Loucy (cell line): ENCODE results near the gene WNT5A.

Source experiments
- H2AFZ ChIP-seq: fragments of 200-600 bp; sonication (generic); 2 replicates; pipeline ENCODE4 v1.6.0; 2016; ENCODE audit warnings: antibody characterized with exemption, mild to moderate bottlenecking, low read length, moderate library complexity
- H3F3A ChIP-seq: fragments of 200-600 bp; 2 replicates; pipeline ENCODE4 v1.6.0; 2016; ENCODE audit warnings: antibody characterized with exemption, low read depth, mild to moderate bottlenecking
- H3K27me3 ChIP-seq: fragments of 200-600 bp; sonication (generic); 2 replicates; pipeline ENCODE4 v1.6.1; 2014; ENCODE audit warnings: low read length, mild to moderate bottlenecking; ENCODE audit not compliant: insufficient read depth, poor library complexity, severe bottlenecking
- H3K36me3 ChIP-seq: fragments of 200-600 bp; sonication (generic); 2 replicates; pipeline ENCODE4 v1.6.1; 2016; ENCODE audit warnings: low read length; ENCODE audit not compliant: insufficient read depth
- H3K4me1 ChIP-seq: fragments of 200-600 bp; sonication (generic); 2 replicates; pipeline ENCODE4 v1.5.1; 2014; ENCODE audit warnings: low read length, mild to moderate bottlenecking; ENCODE audit not compliant: insufficient read depth, poor library complexity, severe bottlenecking
- H3K4me2 ChIP-seq: fragments of 200-600 bp; sonication (generic); 2 replicates; pipeline ENCODE4 v1.6.0; 2014; ENCODE audit warnings: antibody characterized with exemption, low read length, low read depth, mild to moderate bottlenecking; ENCODE audit not compliant: poor library complexity, severe bottlenecking
- H3K4me3 ChIP-seq: fragments of 200-600 bp; sonication (generic); 2 replicates; pipeline ENCODE4 v1.5.1; 2014; ENCODE audit warnings: low read length, mild to moderate bottlenecking, mixed read lengths; ENCODE audit not compliant: poor library complexity, severe bottlenecking
- H3K79me2 ChIP-seq: fragments of 200-600 bp; sonication (generic); 2 replicates; pipeline ENCODE4 v1.6.1; 2014; ENCODE audit warnings: low read length; ENCODE audit not compliant: insufficient read depth
- H3K9ac ChIP-seq: fragments of 200-600 bp; sonication (generic); 2 replicates; pipeline ENCODE4 v1.6.0; 2014; ENCODE audit warnings: mild to moderate bottlenecking, low read depth, low read length, moderate library complexity; ENCODE audit not compliant: poor library complexity, severe bottlenecking
- H3K9me2 ChIP-seq: fragments of 200-600 bp; sonication (generic); replicated peaks from 2 replicates; pipeline ENCODE4 v1.6.1; 2016; ENCODE audit warnings: low read depth, low read length, mixed read lengths
- H3K9me3 ChIP-seq: fragments of 200-600 bp; sonication (generic); 2 replicates; pipeline ENCODE4 v1.6.1; 2014; ENCODE audit warnings: mild to moderate bottlenecking, antibody characterized with exemption, low read length, low read depth; ENCODE audit not compliant: insufficient read depth
- H4K20me1 ChIP-seq: fragments of 200-600 bp; sonication (generic); 2 replicates; pipeline ENCODE4 v1.6.0; 2014; ENCODE audit warnings: antibody characterized with exemption, low read length, mild to moderate bottlenecking; ENCODE audit not compliant: insufficient read depth, poor library complexity, severe bottlenecking
- EZH2phosphoT487 ChIP-seq: fragments of 200-600 bp; IDR thresholded peaks from 2 replicates; pipeline ENCODE4 v1.6.1; 2018; ENCODE audit warnings: antibody characterized with exemption, mild to moderate bottlenecking, moderate library complexity, borderline replicate concordance
- TF ChIP-seq, protein P1 (sequence below): fragments of 200-600 bp; sonication (generic); conservative IDR thresholded peaks from 2 replicates; pipeline ENCODE4 v1.5.1; 2014; ENCODE audit warnings: mild to moderate bottlenecking, antibody characterized with exemption, low read length

The WNT5A gene

DNA sequence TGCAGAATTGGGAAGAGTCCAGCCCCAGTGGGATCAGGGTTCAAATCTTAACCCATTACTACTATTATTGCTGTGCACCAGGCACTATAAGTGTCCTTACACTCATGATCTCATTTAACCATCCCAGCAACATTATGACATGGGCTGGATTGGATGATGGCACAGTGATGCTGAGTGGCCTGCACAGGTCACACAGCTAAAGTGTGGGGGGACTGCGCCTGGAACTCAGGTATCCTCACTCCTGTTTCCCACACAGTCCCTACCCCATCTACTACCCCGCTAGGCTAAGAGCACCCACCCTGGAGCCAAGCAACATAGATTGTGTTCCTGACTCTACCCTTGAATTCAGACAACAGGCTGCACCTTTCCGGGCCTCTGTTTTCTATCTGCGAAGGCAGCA lies 16.0 kb downstream of the WNT5A start:
- Histone ChIP-seq H2AFZ (no peak overlapping the region), H3K9ac (no peak overlapping the region), H3K9me3 (no peaks in the 10 kb centered on the region), H3K79me2 (no peaks in the 10 kb centered on the region), H3K36me3 (no peaks in the 10 kb centered on the region), H3K4me1 (no peaks in the 10 kb centered on the region), H3K4me2 (no peak overlapping the region), H3K4me3 (no peak overlapping the region), H3K27me3 (no peaks in the 10 kb centered on the region), H3K9me2 (no peaks in the 10 kb centered on the region), H4K20me1 (no peaks in the 10 kb centered on the region), H3F3A (no peaks in the 10 kb centered on the region)
- TF ChIP-seq EZH2phosphoT487: no peak
- TF ChIP-seq, protein P1, sequence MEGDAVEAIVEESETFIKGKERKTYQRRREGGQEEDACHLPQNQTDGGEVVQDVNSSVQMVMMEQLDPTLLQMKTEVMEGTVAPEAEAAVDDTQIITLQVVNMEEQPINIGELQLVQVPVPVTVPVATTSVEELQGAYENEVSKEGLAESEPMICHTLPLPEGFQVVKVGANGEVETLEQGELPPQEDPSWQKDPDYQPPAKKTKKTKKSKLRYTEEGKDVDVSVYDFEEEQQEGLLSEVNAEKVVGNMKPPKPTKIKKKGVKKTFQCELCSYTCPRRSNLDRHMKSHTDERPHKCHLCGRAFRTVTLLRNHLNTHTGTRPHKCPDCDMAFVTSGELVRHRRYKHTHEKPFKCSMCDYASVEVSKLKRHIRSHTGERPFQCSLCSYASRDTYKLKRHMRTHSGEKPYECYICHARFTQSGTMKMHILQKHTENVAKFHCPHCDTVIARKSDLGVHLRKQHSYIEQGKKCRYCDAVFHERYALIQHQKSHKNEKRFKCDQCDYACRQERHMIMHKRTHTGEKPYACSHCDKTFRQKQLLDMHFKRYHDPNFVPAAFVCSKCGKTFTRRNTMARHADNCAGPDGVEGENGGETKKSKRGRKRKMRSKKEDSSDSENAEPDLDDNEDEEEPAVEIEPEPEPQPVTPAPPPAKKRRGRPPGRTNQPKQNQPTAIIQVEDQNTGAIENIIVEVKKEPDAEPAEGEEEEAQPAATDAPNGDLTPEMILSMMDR: no peak

DNA sequence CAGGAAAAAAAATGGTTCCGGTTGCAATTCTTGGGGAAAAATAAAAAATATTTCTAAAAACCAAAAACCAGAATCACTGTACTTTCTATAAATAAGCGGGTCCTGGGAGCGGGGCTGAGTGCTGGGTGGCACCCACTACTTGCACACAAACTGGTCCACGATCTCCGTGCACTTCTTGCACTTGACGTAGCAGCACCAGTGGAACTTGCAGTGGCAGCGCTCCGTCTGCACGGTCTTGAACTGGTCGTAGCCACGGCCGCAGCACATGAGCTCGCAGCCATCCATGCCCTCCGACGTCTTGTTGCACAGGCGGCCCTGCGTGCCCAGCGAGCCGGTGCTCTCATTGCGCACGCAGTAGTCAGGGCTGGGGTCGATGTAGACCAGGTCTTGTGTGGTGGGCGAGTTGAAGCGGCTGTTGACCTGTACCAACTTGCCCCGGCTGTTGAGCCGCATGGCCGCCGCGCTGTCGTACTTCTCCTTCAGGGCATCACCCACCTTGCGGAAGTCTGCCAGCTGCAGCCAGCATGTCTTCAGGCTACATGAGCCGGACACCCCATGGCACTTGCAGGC lies 17.1 kb downstream of the WNT5A start:
- no peaks in the 10 kb centered on the region for H3K79me2 ChIP-seq
- H3K4me2 ChIP-seq: no peak overlapping the region
- no peak for TF ChIP-seq EZH2phosphoT487
- TF ChIP-seq, protein P1: no peak
- H3K4me1 ChIP-seq: no peaks in the 10 kb centered on the region
- no peaks in the 10 kb centered on the region for H3K9me2 ChIP-seq
- H3F3A ChIP-seq: no peaks in the 10 kb centered on the region
- H3K4me3 ChIP-seq: no peak overlapping the region
- no peaks in the 10 kb centered on the region for H3K27me3 ChIP-seq
- H3K9ac ChIP-seq: no peak overlapping the region
- H3K9me3 ChIP-seq: no peaks in the 10 kb centered on the region
- no peaks in the 10 kb centered on the region for H4K20me1 ChIP-seq
- no peak overlapping the region for H2AFZ ChIP-seq
- no peaks in the 10 kb centered on the region for H3K36me3 ChIP-seq

DNA sequence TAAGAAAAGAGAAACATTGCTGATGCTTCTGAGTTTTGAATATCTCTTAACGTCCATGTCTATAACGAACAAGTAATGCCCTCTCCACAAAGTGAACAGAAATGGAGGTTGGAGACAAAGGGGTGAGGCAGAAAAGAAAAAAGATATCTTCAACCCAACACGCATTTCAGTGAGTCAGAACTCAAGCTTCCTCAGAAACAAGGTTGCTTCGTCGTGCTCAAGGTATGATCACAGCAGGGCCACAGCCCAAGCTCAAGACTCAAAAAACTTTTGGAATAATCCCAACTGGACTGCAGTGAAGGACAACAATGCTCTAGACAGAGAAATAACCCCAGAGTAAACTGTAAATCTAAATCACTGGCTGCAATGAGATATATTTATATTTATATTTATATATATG lies 18.9 kb downstream of the WNT5A start:
- H3K4me3 ChIP-seq: no peak overlapping the region
- H3K4me2 ChIP-seq: no peak overlapping the region
- no peak overlapping the region for H3K9ac ChIP-seq
- H3K79me2 ChIP-seq: no peaks in the 10 kb centered on the region
- no peaks in the 10 kb centered on the region for H3K9me3 ChIP-seq
- no peaks in the 10 kb centered on the region for H3K9me2 ChIP-seq
- no peaks in the 10 kb centered on the region for H3K27me3 ChIP-seq
- H3K36me3 ChIP-seq: no peaks in the 10 kb centered on the region
- no peak overlapping the region for H2AFZ ChIP-seq
- H3F3A ChIP-seq: no peaks in the 10 kb centered on the region
- H4K20me1 ChIP-seq: no peaks in the 10 kb centered on the region
- no peaks in the 10 kb centered on the region for H3K4me1 ChIP-seq
- no peak for TF ChIP-seq EZH2phosphoT487
- TF ChIP-seq, protein P1: no peak
